Left lung (tissue), 10 donors: Measurements from ENCODE around the gene CRIP3. TPM values are rescaled to one million over a fixed set of nuclear protein-coding genes. Genes with fewer than 3 reads are reported as not detected.

ENCODE experiments used
- ATAC-seq: fragments of 200-7000 bp; cut with Tn5 transposase; one replicate; pipeline ENCODE4 v1.9.1; 2020; ENCODE audit warnings: moderate library complexity
- DNase-seq, 4 donors: peaks; one replicate each; pipeline ENCODE4 v3.0.0-alpha.2; 2013 to 2020
- H3K27ac ChIP-seq, 2 donors: fragments of 200-600 bp; sonication (generic) in 1 of 2; one replicate each; pipeline versions ENCODE4 v1.5.0 to v1.8.0; 2020 to 2021
- H3K27me3 ChIP-seq, 2 donors: fragments of 200-600 bp; sonication (generic) in 1 of 2; one replicate each; pipeline versions ENCODE4 v1.5.0 to v1.8.0; 2020 to 2021
- H3K36me3 ChIP-seq, 2 donors: fragments of 200-600 bp; sonication (generic) in 1 of 2; one replicate each; pipeline versions ENCODE4 v1.5.0 to v1.8.0; 2020 to 2021
- H3K4me1 ChIP-seq, 2 donors: fragments of 200-600 bp; one replicate each; pipeline ENCODE4 v1.8.0; 2021
- H3K4me3 ChIP-seq, 2 donors: fragments of 200-600 bp; sonication (generic) in 1 of 2; one replicate each; pipeline versions ENCODE4 v1.5.0 to v1.8.0; 2020 to 2021; ENCODE audit warnings: mild to moderate bottlenecking in 1 of 2
- H3K9me3 ChIP-seq, 2 donors: fragments of 200-600 bp; sonication (generic) in 1 of 2; one replicate each; pipeline versions ENCODE4 v1.5.0 to v1.8.0; 2020 to 2021
- intact Hi-C, 2 donors: fragments of 100-400 bp; cut with DNase I; formaldehyde crosslinking; loops; one replicate each; pipeline versions ENCODE4 v1.11.2 to v1.14.2; 2022
- polyA plus RNA-seq, 6 donors: library from polyadenylated mRNA; unstranded; fragments of 120-200 nt; gene quantifications; one replicate each; pipeline ENCODE4 v1.2.1, GENCODE V29; 2013; ENCODE audit not compliant: insufficient read length in 6 of 6
- total RNA-seq, 2 donors: library from RNA; stranded (reverse); fragmentation: NEBNext Ultra II Directional; extraction: Animal tissue kit (Norgen Biotek cat#: 25700); gene quantifications; one replicate each; pipeline ENCODE4 v1.2.1, GENCODE V29; 2021
- TF ChIP-seq, protein P1 (sequence below), 2 donors: fragments of 200-600 bp; sonication (generic) in 1 of 2; IDR thresholded peaks; one replicate each; pipeline versions ENCODE4 v1.5.0 to v1.8.0; 2021; ENCODE audit warnings: antibody characterized with exemption in 2 of 2
- donor health status: DM: no; HTN: yes; CAD: no.
- donor health status: DM: no; HTN: no; CAD: no.

The CRIP3 gene
- total and polyA plus RNA-seq, 8 donors: 0.52 to 7.6 (median 3.8) TPM

GRCh38 chr6:43287717-43288679, 20.6 kb downstream of the CRIP3 start:
- intact Hi-C loops: no loop called here
- DNase-seq: no peak
- no peak overlapping the region for H3K4me3 ChIP-seq
- H3K9me3 ChIP-seq: no peaks in the 10 kb centered on the region
- no peak overlapping the region for H3K27ac ChIP-seq
- ATAC-seq: no peak
- TF ChIP-seq, protein P1, sequence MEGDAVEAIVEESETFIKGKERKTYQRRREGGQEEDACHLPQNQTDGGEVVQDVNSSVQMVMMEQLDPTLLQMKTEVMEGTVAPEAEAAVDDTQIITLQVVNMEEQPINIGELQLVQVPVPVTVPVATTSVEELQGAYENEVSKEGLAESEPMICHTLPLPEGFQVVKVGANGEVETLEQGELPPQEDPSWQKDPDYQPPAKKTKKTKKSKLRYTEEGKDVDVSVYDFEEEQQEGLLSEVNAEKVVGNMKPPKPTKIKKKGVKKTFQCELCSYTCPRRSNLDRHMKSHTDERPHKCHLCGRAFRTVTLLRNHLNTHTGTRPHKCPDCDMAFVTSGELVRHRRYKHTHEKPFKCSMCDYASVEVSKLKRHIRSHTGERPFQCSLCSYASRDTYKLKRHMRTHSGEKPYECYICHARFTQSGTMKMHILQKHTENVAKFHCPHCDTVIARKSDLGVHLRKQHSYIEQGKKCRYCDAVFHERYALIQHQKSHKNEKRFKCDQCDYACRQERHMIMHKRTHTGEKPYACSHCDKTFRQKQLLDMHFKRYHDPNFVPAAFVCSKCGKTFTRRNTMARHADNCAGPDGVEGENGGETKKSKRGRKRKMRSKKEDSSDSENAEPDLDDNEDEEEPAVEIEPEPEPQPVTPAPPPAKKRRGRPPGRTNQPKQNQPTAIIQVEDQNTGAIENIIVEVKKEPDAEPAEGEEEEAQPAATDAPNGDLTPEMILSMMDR (IDR thresholded peaks at IDR 0.05): no peak
- H3K4me1 ChIP-seq: peaks cover 0 to 5% of the 10 kb centered on the region in 2 donors
- peaks cover 9 to 45% of the 10 kb centered on the region in 2 donors for H3K27me3 ChIP-seq
- no peaks in the 10 kb centered on the region for H3K36me3 ChIP-seq

- H3K27me3 ChIP-seq: peaks cover 9 to 54% of the 10 kb centered on the region in 2 donors
- DNase-seq (no peak), ATAC-seq (no peak)
- no peak overlapping the region for H3K4me3 ChIP-seq
- intact Hi-C loops: no loop called here
- no peaks in the 10 kb centered on the region for H3K36me3 ChIP-seq
- TF ChIP-seq, protein P1 (IDR thresholded peaks at IDR 0.05): no peak
- H3K27ac ChIP-seq: no peak overlapping the region
- H3K4me1 ChIP-seq: peaks cover 0 to 5% of the 10 kb centered on the region in 2 donors
- H3K9me3 ChIP-seq: no peaks in the 10 kb centered on the region
Observed at GRCh38 chr6:43286980-43287716, 21.5 kb downstream of the CRIP3 start.

DNA sequence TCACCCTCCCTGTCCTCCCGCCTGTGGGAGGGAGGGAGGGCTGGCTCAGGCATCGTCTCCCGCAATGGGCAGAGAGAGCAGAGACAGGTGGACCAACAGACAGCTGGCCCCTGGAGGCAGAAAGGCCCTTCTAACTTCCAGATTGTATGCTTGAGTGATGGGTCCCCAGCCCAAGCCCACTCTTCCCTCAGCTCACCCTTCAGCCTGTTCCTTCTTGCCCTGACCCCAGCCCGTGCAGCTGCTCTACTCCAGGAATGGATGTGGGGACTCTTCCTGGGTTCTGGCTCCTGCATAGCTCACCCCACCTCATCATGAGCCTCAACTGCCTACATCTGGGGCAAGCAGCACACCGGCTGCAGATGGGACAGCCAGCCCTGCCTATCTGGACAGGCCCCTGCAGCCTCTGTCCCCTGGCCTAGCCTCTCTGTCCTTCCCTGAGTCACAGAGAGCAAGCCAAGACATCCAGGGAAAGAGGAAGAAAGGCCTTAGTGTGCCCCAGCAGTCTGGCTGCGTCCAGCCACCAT, 22.1 kb downstream of the CRIP3 start:
- H3K27me3 ChIP-seq: peaks cover 9 to 55% of the 10 kb centered on the region in 2 donors
- H3K36me3 ChIP-seq: no peaks in the 10 kb centered on the region
- ATAC-seq (no peak), DNase-seq (no peak)
- TF ChIP-seq, protein P1 (IDR thresholded peaks at IDR 0.05): no peak
- peaks cover 0 to 5% of the 10 kb centered on the region in 2 donors for H3K4me1 ChIP-seq
- no peak overlapping the region for H3K27ac ChIP-seq
- intact Hi-C loops: no loop called here
- no peaks in the 10 kb centered on the region for H3K9me3 ChIP-seq
- H3K4me3 ChIP-seq: no peak overlapping the region

- Histone ChIP-seq H3K27ac (no peak overlapping the region), H3K36me3 (no peaks in the 10 kb centered on the region), H3K9me3 (no peaks in the 10 kb centered on the region), H3K4me1 (peaks cover 0 to 5% of the 10 kb centered on the region in 2 donors), H3K27me3 (peaks cover 9 to 58% of the 10 kb centered on the region in 2 donors), H3K4me3 (no peak overlapping the region)
- ATAC-seq: no peak
- TF ChIP-seq, protein P1 (IDR thresholded peaks at IDR 0.05): no peak
- no peak for DNase-seq
- intact Hi-C loops: no loop called here
Observed at GRCh38 chr6:43285832-43286231, 22.8 kb downstream of the CRIP3 start.
